Ovary (tissue), 9 donors: ENCODE data around the gene TLX3. TPM values are rescaled to one million over a fixed set of nuclear protein-coding genes. Genes with fewer than 3 reads are reported as not detected.
A peak's percentile ranks its signal among the peaks of the same experiment; 100 is the strongest.

ENCODE experiments used
- DNase-seq, 5 donors: peaks; one replicate each; pipeline ENCODE4 v3.0.0-alpha.2; 2019 to 2020
- H3K27ac ChIP-seq, 2 donors: fragments of 200-600 bp; one replicate each; pipeline versions ENCODE4 v1.5.1 to v1.8.0; 2019 to 2022
- H3K27me3 ChIP-seq: fragments of 200-600 bp; one replicate; pipeline ENCODE4 v1.8.0; 2022
- H3K36me3 ChIP-seq: fragments of 200-600 bp; sonication (generic); one replicate; pipeline ENCODE4 v1.5.1; 2019
- H3K4me1 ChIP-seq: one replicate; pipeline ENCODE4 v1.8.1; 2013; ENCODE audit warnings: mild to moderate bottlenecking, moderate library complexity; ENCODE audit not compliant: insufficient read depth
- H3K4me3 ChIP-seq: fragments of 200-600 bp; sonication (generic); one replicate; pipeline ENCODE4 v1.5.1; 2017
- H3K9me3 ChIP-seq, 2 donors: fragments of 200-600 bp in 1 of 2; sonication (generic) in 1 of 2; one replicate each; pipeline versions ENCODE4 v1.5.1 to v1.8.1; 2013 to 2019; ENCODE audit warnings: mild to moderate bottlenecking in 1 of 2, moderate library complexity in 1 of 2
- EP300 ChIP-seq: sonication (generic); formaldehyde crosslinking; IDR thresholded peaks from one replicate; pipeline ENCODE4 v1.6.1; 2017; ENCODE audit warnings: antibody characterized with exemption
- POLR2A ChIP-seq: fragments of 450-650 bp; IDR thresholded peaks from one replicate; pipeline ENCODE4 v1.6.1; 2017; ENCODE audit warnings: antibody characterized with exemption, mild to moderate bottlenecking, moderate library complexity
- WGBS, 3 donors: extraction: QIAGEN DNeasy Blood & Tissue Kit in 1 of 3; methylation state at CpG; one replicate each; pipeline versions ENCODE4 v1.1.5 to v1.1.7; 2013 to 2017; 5-methylcytosine and 5-hydroxymethylcytosine counted together
- intact Hi-C, 4 donors: fragments of 100-400 bp; cut with DNase I; formaldehyde crosslinking; loops; one replicate each; pipeline versions ENCODE4 v1.11.0 to v1.15.1; 2022 to 2023
- polyA plus RNA-seq, 2 donors: library from polyadenylated mRNA; stranded (reverse); fragments of 200-250 nt in 1 of 2; fragments of 350-450 nt in 1 of 2; fragmentation: Illumina TruSeq in 1 of 2; extraction: RNeasy Lipid Tissue Mini Kit (QIAGEN cat#74804) in 1 of 2; gene quantifications; one replicate each; pipeline ENCODE4 v1.2.3, GENCODE V29; 2013 to 2014
- total RNA-seq, 7 donors: library from RNA; depleted of rRNA in 2 of 7; stranded (reverse); fragments of >200 nt in 2 of 7; fragmentation: NEBNext Ultra II Directional in 3 of 7; extraction: Animal tissue kit (Norgen Biotek cat#: 25700) in 3 of 7; gene quantifications; one replicate each; pipeline versions ENCODE4 v1.1.0 to v1.2.4, GENCODE V29; 2016 to 2023
- TF ChIP-seq, protein P1 (sequence below), 3 donors: fragments of 450-650 bp in 2 of 3; fragments of 200-600 bp in 1 of 3; IDR thresholded peaks; one replicate each; pipeline versions ENCODE4 v1.5.1 to v1.8.0; 2016 to 2022; ENCODE audit warnings: antibody characterized with exemption in 3 of 3, mild to moderate bottlenecking in 1 of 3
- donor health status: DM: no; HTN: no; CAD: no; lungs with moderate emphysema.
- donor health status: DM: no; HTN: no; CAD: no.
- donor health status: Bipolar disorder and iron deficiency.
- donor health status: DM: yes; HTN: yes; CAD: no.
- donor health status: DM: no; HTN: no; CAD: no.
- donor health status: DM: yes; HTN: yes; CAD: no.

Gene TLX3
- total and polyA plus RNA-seq, 9 donors: 0.05 TPM; not detected in 8

DNA sequence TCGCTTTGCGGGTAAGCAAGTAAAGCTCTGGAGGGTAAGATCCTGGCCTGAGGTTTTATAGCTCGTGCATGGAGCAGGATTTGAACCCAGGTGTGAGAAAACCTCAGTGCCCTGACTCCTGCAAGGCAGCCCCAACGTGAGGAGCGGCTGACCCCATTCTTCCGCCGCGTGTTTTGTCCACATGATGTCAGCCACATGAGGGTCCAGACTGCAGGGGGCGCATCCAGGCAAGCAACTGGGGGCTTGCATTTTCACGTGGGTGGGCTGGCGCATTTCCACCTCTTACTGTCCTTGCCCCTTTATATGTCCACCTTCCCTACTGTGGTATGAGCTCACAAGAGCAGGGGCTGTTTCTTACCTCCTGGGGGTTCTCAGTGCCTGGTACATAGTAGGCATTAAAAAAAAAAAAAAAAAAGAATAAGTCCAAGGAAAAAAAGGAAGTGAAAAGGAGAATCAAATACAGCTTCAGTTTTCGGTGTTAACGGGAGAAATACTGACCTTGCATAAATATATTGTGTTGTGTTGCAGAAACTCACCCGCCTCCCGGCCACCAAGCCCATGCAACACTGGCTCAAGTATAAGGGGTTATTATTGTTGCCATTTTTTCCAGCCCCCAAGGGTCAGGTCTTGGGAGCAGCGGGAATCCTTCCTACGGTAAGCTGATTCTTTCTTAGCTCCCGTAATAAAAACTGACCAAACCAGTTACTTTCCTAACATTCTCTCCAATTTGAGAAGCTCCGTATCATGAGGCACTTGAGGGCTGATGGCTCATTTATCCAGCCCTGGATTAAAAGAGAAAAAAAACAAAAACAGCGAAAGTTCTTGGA is 15.0 kb downstream of the TLX3 start:
- intact Hi-C loops: no loop called here

DNA sequence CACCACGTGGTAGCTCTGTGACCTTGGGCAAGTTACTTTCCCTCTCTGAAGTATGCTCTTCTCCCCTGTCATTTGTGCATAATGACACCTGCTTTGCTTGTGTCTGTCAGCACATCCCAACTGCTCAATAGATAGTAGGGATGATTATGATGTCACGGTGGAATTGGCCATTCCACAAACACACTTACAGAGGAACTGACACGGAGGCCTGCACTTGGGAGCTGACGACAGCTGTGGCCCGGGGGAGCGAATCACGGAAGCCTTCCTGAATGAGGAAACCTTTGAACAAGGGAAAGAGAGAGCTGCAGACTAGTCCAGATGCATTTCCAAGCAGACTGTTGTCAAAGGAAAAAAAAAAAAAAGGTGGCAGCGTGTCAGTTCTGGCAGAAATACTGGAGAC is 21.0 kb downstream of the TLX3 start:
- 52 to 65% (median 53%) methylated on average over 8 of the region's 8 CpGs for WGBS, 3 donors
- no peaks in the 10 kb centered on the region for H3K27me3 ChIP-seq
- no peak overlapping the region for H3K4me3 ChIP-seq
- TF ChIP-seq POLR2A (no peak), EP300 (no peak)
- TF ChIP-seq, protein P1, sequence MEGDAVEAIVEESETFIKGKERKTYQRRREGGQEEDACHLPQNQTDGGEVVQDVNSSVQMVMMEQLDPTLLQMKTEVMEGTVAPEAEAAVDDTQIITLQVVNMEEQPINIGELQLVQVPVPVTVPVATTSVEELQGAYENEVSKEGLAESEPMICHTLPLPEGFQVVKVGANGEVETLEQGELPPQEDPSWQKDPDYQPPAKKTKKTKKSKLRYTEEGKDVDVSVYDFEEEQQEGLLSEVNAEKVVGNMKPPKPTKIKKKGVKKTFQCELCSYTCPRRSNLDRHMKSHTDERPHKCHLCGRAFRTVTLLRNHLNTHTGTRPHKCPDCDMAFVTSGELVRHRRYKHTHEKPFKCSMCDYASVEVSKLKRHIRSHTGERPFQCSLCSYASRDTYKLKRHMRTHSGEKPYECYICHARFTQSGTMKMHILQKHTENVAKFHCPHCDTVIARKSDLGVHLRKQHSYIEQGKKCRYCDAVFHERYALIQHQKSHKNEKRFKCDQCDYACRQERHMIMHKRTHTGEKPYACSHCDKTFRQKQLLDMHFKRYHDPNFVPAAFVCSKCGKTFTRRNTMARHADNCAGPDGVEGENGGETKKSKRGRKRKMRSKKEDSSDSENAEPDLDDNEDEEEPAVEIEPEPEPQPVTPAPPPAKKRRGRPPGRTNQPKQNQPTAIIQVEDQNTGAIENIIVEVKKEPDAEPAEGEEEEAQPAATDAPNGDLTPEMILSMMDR (IDR thresholded peaks at IDR 0.05): no peak
- no peaks in the 10 kb centered on the region for H3K9me3 ChIP-seq
- no peak for DNase-seq
- intact Hi-C loops: loop anchor here in 2 of 4 donors (10.0 kb wide), 2 partner anchors 585 to 825 kb away; partner anchors contain the start of gene KCNIP1 (in 1 of the 2)
- no peaks in the 10 kb centered on the region for H3K4me1 ChIP-seq
- no peaks in the 10 kb centered on the region for H3K36me3 ChIP-seq
- H3K27ac ChIP-seq: no peak overlapping the region

More for the DNA sequence above, 15.0 kb downstream of the TLX3 start:
- no peaks in the 10 kb centered on the region for H3K9me3 ChIP-seq
- H3K36me3 ChIP-seq: no peaks in the 10 kb centered on the region
- WGBS, 3 donors: 32 to 43% (median 37%) methylated on average over 20 of the region's 20 CpGs
- DNase-seq: no peak
- H3K27ac ChIP-seq: no peak overlapping the region
- H3K27me3 ChIP-seq: no peaks in the 10 kb centered on the region
- no peak overlapping the region for H3K4me3 ChIP-seq
- TF ChIP-seq, protein P1 (IDR thresholded peaks at IDR 0.05): no peak
- H3K4me1 ChIP-seq: no peaks in the 10 kb centered on the region

DNA sequence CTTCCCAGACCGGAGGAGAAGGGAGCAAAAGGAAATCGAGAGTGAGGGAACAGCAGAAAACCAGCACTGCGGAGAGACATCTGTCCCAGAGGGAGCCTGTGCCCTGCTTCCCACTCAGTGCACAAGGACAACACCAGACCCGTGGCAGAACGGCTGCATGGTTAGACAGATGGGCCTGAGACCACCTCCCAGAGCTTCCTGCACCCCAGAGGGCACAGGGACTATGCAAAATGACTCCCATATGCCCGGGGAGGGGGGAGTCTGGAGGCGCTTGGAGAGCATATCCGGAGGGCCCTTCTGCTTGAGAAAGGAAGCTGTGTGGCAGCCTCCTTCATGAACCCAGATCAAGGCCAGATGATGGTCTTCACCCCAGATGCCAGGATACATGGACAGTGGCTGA is 26.6 kb downstream of the TLX3 start:
- intact Hi-C loops: loop anchor here in 2 of 4 donors (10.0 kb wide), 2 partner anchors 591 to 831 kb away; partner anchors contain the start of gene KCNIP1 (in 1 of the 2)
- DNase-seq: no peak
- TF ChIP-seq, protein P1 (IDR thresholded peaks at IDR 0.05): no peak
- TF ChIP-seq POLR2A (no peak), EP300 (no peak)
- WGBS, 3 donors: 63 to 75% (median 66%) methylated on average over 8 of the region's 8 CpGs
- H3K9me3 ChIP-seq: no peaks in the 10 kb centered on the region
- H3K36me3 ChIP-seq: no peaks in the 10 kb centered on the region
- H3K4me3 ChIP-seq: no peak overlapping the region
- H3K4me1 ChIP-seq: no peaks in the 10 kb centered on the region
- no peak overlapping the region for H3K27ac ChIP-seq
- H3K27me3 ChIP-seq: no peaks in the 10 kb centered on the region

DNA sequence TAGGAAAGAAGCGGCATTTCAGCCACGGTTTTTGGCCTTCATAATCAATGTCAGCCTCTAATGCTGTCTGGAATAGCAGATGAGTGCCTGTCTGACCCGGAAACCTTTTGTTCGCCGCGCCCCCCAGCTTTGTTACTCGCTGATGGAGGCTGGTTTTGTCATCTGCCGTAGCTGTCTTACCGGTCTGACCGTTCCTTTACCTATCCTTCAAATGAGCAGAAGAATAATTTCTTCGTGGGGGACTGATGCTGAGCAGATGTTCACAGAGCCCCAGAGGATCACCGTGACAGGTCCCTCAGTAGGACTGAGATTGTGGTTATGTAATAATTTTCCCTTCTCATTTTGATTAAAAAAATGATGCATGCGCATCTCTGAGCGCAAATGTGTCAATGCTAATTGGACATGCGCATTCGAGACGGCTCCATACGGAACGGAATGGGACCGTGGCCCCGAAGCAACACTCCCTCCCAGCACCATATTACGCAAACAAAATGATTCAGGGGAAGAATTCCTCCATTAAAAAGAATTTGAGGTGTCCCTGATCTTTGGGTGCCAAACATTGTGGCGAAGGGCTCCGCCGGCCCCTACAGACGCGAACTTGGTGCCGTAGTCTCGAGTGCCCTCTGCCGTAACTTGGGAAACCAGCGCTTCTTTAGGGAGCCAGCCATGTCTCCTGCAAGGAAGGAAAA is 27.6 kb downstream of the TLX3 start:
- Histone ChIP-seq H3K27me3 (no peaks in the 10 kb centered on the region), H3K36me3 (no peaks in the 10 kb centered on the region), H3K4me3 (peak overlapping the region; percentile 22), H3K27ac (no peak overlapping the region), H3K9me3 (no peaks in the 10 kb centered on the region), H3K4me1 (no peaks in the 10 kb centered on the region)
- TF ChIP-seq POLR2A (no peak), EP300 (no peak)
- TF ChIP-seq, protein P1 (IDR thresholded peaks at IDR 0.05): no peak
- 4 to 11% (median 7%) methylated on average over 31 of the region's 31 CpGs for WGBS, 3 donors
- DNase-seq: peak in 1 of 5 donors; percentile 37
- intact Hi-C loops: loop anchor here in 2 of 4 donors (10.0 kb wide), 2 partner anchors 592 to 832 kb away; partner anchors contain the start of gene KCNIP1 (in 1 of the 2)
